ENCODE data around the gene SPPL2B.

- TF ChIP-seq POLR2A (IDR thresholded peaks at IDR 0.05) (no peak), CTCF (IDR thresholded peaks at IDR 0.05) (no peak)
Measured at GRCh38 chr19:2289714-2290435, 38.6 kb upstream of the SPPL2B start.

Data from Peyer's patch (tissue), 4 donors.